Measurements from ENCODE around the gene UBQLN4. TPM values are rescaled to one million over a fixed set of nuclear protein-coding genes. Genes with fewer than 3 reads are reported as not detected.
A peak's percentile ranks its signal among the peaks of the same experiment; 100 is the strongest.

Gene UBQLN4
- polyA plus RNA-seq, 1 of the 3 experiments (the other 2 are of a cell fraction) = 37.0 TPM

- TF ChIP-seq, protein P1, sequence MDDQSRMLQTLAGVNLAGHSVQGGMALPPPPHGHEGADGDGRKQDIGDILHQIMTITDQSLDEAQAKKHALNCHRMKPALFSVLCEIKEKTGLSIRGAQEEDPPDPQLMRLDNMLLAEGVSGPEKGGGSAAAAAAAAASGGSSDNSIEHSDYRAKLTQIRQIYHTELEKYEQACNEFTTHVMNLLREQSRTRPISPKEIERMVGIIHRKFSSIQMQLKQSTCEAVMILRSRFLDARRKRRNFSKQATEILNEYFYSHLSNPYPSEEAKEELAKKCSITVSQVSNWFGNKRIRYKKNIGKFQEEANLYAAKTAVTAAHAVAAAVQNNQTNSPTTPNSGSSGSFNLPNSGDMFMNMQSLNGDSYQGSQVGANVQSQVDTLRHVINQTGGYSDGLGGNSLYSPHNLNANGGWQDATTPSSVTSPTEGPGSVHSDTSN (IDR thresholded peaks at IDR 0.05) = no peak; the same call in 1 of the 2 replicates
- TF ChIP-seq, protein P2, sequence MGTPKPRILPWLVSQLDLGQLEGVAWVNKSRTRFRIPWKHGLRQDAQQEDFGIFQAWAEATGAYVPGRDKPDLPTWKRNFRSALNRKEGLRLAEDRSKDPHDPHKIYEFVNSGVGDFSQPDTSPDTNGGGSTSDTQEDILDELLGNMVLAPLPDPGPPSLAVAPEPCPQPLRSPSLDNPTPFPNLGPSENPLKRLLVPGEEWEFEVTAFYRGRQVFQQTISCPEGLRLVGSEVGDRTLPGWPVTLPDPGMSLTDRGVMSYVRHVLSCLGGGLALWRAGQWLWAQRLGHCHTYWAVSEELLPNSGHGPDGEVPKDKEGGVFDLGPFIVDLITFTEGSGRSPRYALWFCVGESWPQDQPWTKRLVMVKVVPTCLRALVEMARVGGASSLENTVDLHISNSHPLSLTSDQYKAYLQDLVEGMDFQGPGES (IDR thresholded peaks at IDR 0.05; ENCODE audit: low read depth, low read length) = no peak
- TF ChIP-seq EZH2phosphoT487 (IDR thresholded peaks at IDR 0.05; ENCODE audit: borderline replicate concordance, low read depth) (no peak), MEF2A (IDR thresholded peaks at IDR 0.05; ENCODE audit: borderline replicate concordance, low read depth) (no peak), ELF1 (IDR thresholded peaks at IDR 0.05) (peak; percentile 89), GABPA (IDR thresholded peaks at IDR 0.05; ENCODE audit: low read depth) (peak; percentile 77), RAD21 (IDR thresholded peaks at IDR 0.05; ENCODE audit: low read length) (no peak), SMC3 (IDR thresholded peaks at IDR 0.05; ENCODE audit: low read depth, low read length) (no peak), TEAD4 (IDR thresholded peaks at IDR 0.05; ENCODE audit: borderline replicate concordance, insufficient read depth) (no peak)
Measured at GRCh38 chr1:156054500-156055280, 1.1 kb upstream of the UBQLN4 start, which contains the start of gene LAMTOR2 (continued).

- peak overlapping the region; percentile 55 to 80 for H3K27ac ChIP-seq (ENCODE audit: low read depth in 2 of 2, low read length in 1 of 2)
- H2AFZ ChIP-seq (ENCODE audit: low read depth) = peak overlapping the region; percentile 42
- H3K9me2 ChIP-seq = no peaks in the 10 kb centered on the region
- H3F3A ChIP-seq (replicated peaks; ENCODE audit: insufficient read depth) = peaks cover 6% of the 10 kb centered on the region
- peaks cover 8% of the 10 kb centered on the region for H4K20me1 ChIP-seq (ENCODE audit: insufficient read depth)
- peaks cover 6 to 17% of the 10 kb centered on the region in 2 experiments; a peak in 3 of 4 replicates for H3K4me1 ChIP-seq (ENCODE audit: control insufficient read depth in 1 of 2, insufficient read depth in 2 of 2, low read depth in 1 of 2, low read length in 1 of 2)
- H3K4me3 ChIP-seq (ENCODE audit: low read depth in 2 of 2, low read length in 1 of 2) = peak overlapping the region; percentile 87 to 94
- H3K36me3 ChIP-seq (replicated peaks in 1 of 2; ENCODE audit: control insufficient read depth in 1 of 2, insufficient read depth in 2 of 2, low read length in 1 of 2) = peaks cover 9 to 41% of the 10 kb centered on the region in 2 experiments
- peak overlapping the region; percentile 76 for H3K9ac ChIP-seq
- peak; percentile 89 for DNase-seq
- no peaks in the 10 kb centered on the region for H3K9me3 ChIP-seq
- WGBS (ENCODE audit: low lambda C conversion rate) = 2% methylated on average over 30 of the region's 63 CpGs
- peaks cover 44% of the 10 kb centered on the region for H3K79me2 ChIP-seq (ENCODE audit: insufficient read depth)
- POLR2A ChIA-PET = interaction anchor here (0.5 to 0.6 kb wide), 2 partner anchors 89 to 119 kb away, joined by 3 to 4 read pairs; partner anchors contain the start of gene KHDC4
- CTCF ChIA-PET = interaction anchor here (0.6 to 3.1 kb wide), 13 partner anchors 9 to 174 kb away, joined by 3 to 19 read pairs (median 4); partner anchors contain the start of gene SSR2
- no peaks in the 10 kb centered on the region for H3K27me3 ChIP-seq (ENCODE audit: insufficient read depth)
- H3K4me2 ChIP-seq = peak overlapping the region; percentile 74
- TF ChIP-seq, protein P3, sequence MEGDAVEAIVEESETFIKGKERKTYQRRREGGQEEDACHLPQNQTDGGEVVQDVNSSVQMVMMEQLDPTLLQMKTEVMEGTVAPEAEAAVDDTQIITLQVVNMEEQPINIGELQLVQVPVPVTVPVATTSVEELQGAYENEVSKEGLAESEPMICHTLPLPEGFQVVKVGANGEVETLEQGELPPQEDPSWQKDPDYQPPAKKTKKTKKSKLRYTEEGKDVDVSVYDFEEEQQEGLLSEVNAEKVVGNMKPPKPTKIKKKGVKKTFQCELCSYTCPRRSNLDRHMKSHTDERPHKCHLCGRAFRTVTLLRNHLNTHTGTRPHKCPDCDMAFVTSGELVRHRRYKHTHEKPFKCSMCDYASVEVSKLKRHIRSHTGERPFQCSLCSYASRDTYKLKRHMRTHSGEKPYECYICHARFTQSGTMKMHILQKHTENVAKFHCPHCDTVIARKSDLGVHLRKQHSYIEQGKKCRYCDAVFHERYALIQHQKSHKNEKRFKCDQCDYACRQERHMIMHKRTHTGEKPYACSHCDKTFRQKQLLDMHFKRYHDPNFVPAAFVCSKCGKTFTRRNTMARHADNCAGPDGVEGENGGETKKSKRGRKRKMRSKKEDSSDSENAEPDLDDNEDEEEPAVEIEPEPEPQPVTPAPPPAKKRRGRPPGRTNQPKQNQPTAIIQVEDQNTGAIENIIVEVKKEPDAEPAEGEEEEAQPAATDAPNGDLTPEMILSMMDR (IDR thresholded peaks at IDR 0.05) = peak; percentile 42
- TF ChIP-seq RCOR1 (IDR thresholded peaks at IDR 0.05; ENCODE audit: low read length) (peak; percentile 74), YY1 (IDR thresholded peaks at IDR 0.05; ENCODE audit: low read depth) (no peak), MAX (IDR thresholded peaks at IDR 0.05; ENCODE audit: low read depth) (no peak), RAD21 (IDR thresholded peaks at IDR 0.05; ENCODE audit: low read length) (no peak), CHD2 (IDR thresholded peaks at IDR 0.05; ENCODE audit: low read length, partially characterized antibody) (peak; percentile 19), RXRA (IDR thresholded peaks at IDR 0.05; ENCODE audit: borderline replicate concordance, low read depth) (no peak), POLR2AphosphoS5 (IDR thresholded peaks at IDR 0.05; ENCODE audit: low read depth, low read length) (no peak)
- TF ChIP-seq, protein P4, sequence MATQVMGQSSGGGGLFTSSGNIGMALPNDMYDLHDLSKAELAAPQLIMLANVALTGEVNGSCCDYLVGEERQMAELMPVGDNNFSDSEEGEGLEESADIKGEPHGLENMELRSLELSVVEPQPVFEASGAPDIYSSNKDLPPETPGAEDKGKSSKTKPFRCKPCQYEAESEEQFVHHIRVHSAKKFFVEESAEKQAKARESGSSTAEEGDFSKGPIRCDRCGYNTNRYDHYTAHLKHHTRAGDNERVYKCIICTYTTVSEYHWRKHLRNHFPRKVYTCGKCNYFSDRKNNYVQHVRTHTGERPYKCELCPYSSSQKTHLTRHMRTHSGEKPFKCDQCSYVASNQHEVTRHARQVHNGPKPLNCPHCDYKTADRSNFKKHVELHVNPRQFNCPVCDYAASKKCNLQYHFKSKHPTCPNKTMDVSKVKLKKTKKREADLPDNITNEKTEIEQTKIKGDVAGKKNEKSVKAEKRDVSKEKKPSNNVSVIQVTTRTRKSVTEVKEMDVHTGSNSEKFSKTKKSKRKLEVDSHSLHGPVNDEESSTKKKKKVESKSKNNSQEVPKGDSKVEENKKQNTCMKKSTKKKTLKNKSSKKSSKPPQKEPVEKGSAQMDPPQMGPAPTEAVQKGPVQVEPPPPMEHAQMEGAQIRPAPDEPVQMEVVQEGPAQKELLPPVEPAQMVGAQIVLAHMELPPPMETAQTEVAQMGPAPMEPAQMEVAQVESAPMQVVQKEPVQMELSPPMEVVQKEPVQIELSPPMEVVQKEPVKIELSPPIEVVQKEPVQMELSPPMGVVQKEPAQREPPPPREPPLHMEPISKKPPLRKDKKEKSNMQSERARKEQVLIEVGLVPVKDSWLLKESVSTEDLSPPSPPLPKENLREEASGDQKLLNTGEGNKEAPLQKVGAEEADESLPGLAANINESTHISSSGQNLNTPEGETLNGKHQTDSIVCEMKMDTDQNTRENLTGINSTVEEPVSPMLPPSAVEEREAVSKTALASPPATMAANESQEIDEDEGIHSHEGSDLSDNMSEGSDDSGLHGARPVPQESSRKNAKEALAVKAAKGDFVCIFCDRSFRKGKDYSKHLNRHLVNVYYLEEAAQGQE (IDR thresholded peaks at IDR 0.05; ENCODE audit: low read depth, low read length) = no peak
- TF ChIP-seq, protein P1 (IDR thresholded peaks at IDR 0.05) = no peak
Measured at GRCh38 chr1:156052862-156053767, 483 bp downstream of the UBQLN4 start.
